Activated CD4-positive, alpha-beta T cell treated with anti-CD3 and anti-CD28 coated beads, Interleukin-2, amount 50 U/mL, for 24 hours (primary cell): ENCODE data around the gene PLK1.

Source experiments
- DNase-seq, 2 donors: peaks; one replicate each; pipeline ENCODE4 v3.0.0-alpha.2; 2020; ENCODE audit warnings: low read depth in 1 of 2, low spot score in 1 of 2

The PLK1 gene

GRCh38 chr16:23679274-23679985 lies 741 bp downstream of the PLK1 start:
- DNase-seq = no peak

- DNase-seq = no peak
These were observed 1.3 kb downstream of the PLK1 start for GRCh38 chr16:23679986-23680336.

- DNase-seq = no peak
These were observed 3.5 kb downstream of the PLK1 start for GRCh38 chr16:23682181-23682580.

- DNase-seq = no peak
These were observed 4.8 kb downstream of the PLK1 start for GRCh38 chr16:23683487-23683886.

DNA sequence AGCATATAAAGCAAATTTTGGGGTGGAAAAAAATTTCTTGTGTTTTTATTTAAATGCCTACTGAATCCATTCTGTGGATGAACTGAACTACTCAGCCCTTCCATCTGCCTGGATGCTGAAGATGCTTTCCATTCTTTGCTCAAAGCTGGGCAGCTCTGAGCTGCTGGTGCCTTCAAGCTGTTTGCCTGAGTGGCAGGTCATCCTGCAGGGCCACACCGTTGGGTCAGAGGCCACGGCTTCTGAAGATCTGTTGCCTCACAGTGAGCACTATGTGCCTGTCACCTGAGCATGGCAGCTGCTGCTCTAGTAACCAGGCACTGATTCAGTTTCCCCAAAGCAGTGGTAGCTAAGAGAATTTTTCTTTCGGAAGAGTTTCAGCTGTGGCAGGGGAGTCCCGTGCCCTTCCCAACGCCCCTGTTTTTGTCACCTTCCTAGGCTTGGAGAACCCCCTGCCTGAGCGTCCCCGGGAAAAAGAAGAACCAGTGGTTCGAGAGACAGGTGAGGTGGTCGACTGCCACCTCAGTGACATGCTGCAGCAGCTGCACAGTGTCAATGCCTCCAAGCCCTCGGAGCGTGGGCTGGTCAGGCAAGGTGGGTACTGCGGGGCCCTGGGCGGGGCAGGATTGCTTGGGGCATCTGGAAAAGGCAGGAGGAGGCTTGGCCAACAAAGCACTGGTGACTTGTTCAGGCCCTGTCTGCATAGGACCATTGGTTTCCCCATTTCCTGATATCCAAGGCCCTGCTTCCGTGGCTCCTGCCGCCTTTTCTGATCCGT lies 8.5 kb downstream of the PLK1 start:
- no peak for DNase-seq

- no peak for DNase-seq
These were observed 10.9 kb downstream of the PLK1 start for GRCh38 chr16:23689442-23690187.

GRCh38 chr16:23690771-23691482 lies 12.2 kb downstream of the PLK1 start:
- DNase-seq = no peak

GRCh38 chr16:23691483-23692189 lies 12.9 kb downstream of the PLK1 start:
- no peak for DNase-seq

GRCh38 chr16:23692190-23692837 lies 13.6 kb downstream of the PLK1 start:
- no peak for DNase-seq

GRCh38 chr16:23694265-23694643 lies 15.6 kb downstream of the PLK1 start:
- no peak for DNase-seq

DNA sequence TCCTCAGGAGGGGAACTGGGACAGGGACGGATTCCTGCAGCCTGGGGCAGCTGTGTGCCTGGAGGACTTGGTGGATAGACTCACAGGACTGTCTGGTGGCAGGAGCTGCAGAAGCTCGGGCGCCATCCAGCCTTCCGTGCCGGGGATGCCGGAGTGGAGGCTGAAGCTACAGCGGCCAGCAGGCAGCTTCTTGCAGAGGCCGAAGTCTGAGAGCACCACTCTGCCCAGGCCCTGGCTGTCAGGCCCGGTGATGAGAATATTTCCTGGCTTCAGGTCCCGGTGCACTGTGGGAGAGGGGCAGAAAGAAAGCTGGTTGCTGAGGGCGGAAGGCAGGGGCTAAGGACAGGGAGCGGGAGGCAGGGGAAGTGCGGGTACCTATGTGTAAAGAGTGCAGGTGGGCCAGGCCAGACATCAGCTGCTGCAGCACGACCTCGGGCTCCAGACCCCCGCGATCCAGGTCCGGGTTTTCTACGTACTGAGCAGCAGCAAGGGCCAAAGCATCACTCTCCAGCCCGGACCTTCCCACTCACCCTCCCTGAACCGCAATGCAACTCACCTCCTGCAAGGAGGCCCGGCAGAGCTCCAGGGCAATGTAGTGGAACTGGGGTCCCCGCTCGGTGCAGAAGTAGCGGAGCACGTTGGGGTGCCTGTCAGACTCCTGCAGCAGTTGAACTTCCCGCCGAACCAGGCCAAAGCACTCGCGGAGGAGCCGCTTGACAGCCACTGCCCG lies 16.1 kb downstream of the PLK1 start:
- DNase-seq = no peak

DNA sequence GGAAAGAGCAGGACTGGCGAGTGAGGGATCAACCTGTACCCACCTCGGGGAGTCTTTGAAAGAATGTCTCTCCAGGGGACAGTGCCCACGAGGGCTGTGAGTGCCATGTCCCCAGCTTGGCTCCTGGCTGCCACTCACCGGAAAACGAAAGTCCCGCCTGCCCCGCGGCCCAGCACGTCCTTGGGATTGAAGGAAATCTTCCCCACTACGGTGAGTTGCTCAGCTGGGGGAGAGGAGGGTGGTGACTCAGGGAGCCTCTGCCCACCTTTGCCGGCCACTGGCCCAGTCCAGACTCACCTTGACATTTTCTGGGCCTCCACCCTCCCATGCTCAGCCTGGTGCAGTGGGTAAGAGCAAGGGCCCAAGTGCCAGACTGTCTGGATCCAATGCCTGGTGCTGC lies 17.1 kb downstream of the PLK1 start:
- DNase-seq = no peak

DNA sequence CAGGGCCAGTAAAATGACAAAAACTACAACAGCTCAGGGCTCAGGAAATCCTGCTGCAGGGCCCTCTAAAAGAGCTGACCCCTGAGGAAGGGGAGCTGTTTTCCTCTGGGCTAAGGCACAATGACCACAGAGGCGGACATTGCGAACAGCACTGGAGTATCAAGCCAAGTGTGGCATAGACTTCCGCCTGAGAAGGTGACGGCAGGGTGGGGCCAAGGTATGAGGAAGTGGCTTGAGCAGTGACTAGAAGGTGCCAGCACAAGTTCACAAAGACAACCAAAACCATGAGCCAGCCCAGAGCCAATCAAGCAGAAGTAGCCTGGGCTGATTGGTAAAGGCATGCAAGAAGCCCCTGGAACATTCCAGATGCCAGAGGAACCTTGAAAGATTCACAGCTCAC lies 20.4 kb downstream of the PLK1 start:
- no peak for DNase-seq

DNA sequence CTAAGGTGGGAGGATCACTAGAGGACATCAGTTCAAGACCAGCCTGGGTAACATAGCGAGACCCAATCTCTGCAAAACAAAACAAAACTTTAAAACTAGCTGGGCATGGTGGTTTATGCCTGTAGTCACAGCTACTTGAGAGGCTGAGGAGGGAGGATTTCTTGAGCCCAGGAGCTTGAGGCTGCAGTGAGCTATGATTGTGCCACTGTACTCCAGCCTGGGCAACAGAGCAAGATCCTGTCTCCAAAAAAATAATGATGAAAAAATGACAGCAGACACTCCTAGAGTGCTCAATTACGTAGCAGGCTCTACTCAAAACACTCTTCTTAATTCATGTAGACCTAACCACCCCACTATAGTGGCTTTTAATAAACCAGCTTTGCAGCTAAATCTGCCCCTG lies 21.4 kb downstream of the PLK1 start:
- no peak for DNase-seq

DNA sequence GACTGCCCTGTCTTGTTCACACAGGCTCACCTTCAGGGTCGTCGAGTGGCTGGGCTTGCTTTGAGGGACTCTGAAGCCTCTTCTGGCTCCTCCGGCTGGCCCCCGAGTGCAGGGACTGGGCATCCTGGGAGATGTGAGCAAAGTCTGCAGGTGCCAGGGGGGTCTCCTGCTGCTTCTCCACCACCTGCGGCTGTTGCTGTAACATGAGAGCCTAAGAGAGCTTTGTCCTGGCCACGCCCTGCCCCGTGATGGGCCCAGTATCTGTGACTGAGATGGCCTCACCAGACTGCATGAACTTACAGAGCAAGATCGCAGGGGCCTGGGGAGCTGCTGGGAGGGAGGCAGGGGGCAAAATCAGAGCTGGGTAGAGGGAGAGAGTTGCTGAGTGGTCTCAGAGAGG lies 21.8 kb downstream of the PLK1 start:
- no peak for DNase-seq

DNA sequence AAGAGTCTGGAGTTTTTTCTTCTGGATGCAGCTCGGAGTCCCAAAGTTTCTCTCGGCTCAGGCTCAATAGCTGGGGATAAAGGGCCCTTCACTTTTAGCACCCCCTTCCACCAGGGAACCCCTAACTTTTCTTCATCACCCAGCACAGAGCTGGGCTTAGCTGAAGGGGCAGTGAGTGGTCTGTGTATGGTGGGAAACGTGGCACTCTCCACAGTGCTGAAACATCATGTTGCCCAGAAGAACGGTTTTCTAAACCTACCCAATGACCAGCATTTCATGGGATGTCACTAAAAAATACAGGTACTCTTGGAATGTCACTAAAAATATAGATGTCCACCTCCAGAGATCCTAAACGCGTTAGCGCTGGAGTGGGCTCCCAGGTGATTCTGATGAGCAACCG lies 22.4 kb downstream of the PLK1 start:
- no peak for DNase-seq

DNA sequence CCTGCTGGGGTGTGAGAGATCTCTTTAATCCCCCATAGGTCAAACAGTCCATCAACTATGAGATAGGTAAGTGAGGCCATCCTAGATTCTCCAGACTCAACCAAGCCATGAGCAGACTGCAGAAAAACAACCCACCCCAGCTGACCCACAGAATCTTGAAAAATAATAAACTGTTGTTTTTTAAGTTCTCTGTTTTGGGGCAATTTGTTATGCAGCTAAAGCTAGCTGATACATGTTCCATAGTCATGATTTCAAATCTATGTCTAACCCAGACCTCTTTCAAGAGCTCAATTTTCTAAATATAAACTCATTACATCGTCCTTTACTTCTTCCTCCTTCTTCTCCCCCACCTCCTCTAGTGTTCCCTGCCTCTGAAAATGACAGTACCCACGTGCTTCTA lies 24.3 kb downstream of the PLK1 start:
- DNase-seq = no peak

DNA sequence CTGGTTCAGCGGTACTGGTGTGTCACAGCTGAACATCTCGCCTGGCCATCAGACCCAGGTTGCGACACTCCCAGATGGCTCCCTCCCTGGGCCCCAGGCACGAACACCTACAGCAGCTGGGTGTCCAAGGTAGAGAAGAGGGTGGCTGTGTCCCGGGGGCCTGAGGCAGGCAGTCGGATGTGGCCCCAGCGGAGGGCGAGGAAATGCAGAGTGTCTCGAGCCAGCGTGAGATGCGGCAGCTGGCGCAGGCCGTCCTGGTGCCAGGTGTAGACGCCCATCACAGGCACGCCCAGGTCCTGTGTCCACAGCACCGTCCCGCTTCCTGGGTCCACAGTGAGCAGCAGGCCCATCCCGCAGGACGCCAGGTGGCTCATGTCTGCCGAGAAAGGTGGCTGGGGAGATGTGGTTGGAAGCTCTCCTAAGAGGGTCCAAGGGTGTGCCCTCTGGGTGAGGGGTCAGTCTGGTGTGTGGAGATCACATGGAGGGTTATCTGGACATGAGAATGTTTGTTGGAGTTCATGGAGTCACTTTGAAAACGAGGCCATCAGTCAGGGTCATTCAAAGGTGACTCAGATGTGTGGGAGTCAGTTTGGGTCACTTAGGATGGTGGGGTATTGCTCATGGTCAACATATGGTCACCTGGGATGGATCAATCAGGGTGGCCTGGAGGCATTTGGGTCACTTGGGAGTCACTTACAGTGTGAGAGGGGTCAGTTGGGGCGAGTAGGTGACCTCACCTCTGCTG lies 26.3 kb downstream of the PLK1 start:
- DNase-seq = no peak

DNA sequence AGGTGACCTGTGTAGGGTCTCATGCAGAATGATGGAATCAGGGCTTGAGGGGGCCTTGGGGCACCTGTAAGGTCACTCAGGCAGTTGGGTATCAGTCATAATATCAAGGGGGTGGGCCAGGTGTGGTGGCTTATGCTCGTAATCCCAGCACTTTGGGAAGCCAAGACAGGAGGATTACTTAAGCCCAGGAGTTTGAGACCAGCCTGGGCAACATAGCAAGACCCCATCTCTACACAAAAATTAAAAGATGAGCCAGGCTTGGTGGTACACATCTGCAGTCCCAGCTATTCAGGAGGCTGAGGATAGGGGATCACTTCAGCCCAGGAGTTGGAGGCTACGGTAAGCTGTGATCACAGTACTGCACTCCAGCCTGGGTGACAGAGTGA lies 26.8 kb downstream of the PLK1 start:
- DNase-seq = no peak
